ENCODE results near the gene RBM48. TPM values are rescaled to one million over a fixed set of nuclear protein-coding genes. Genes with fewer than 3 reads are reported as not detected.

Gene RBM48
- polyA plus RNA-seq, 3 donors = 5.2 to 8.5 (median 6.1) TPM

DNA sequence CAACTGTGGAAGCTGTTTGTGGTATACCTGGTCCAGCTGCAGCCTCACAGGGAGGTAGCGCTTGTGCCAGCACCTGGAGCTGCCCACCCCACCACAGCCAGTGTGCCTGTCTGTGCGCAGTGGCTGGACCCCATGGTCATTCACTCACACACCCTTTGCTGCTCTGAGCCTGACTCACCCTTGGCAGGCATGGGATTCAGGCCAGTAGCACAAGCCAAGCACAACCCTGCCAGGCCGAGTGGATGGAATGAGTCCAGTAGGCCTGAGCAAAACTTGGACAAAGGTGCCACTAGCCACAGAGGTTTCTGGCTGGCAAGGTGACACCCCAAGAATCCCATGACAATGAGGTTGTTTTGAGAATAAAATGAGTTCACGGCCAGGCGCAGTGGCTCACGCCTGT is 19.0 kb downstream of the RBM48 start:
- Histone ChIP-seq H4K20me1 (ENCODE audit: insufficient read depth, low read length) (no peaks in the 10 kb centered on the region), H3K27ac (ENCODE audit: low read depth in 1 of 2, low read length in 2 of 2) (no peak overlapping the region), H3K4me3 (replicated peaks in 1 of 3; ENCODE audit: low read depth in 2 of 3, low read length in 3 of 3) (no peak overlapping the region), H3K27me3 (ENCODE audit: control insufficient read depth in 2 of 2, insufficient read depth in 2 of 2, low read length in 2 of 2) (no peaks in the 10 kb centered on the region), H3K9ac (ENCODE audit: insufficient read depth, low read length, poor library complexity, severe bottlenecking) (no peak overlapping the region), H2AFZ (ENCODE audit: insufficient read depth, low read depth, low read length, poor library complexity, severe bottlenecking) (no peak overlapping the region), H3K4me1 (ENCODE audit: control insufficient read depth in 1 of 2, insufficient read depth in 2 of 2, low read length in 2 of 2) (no peaks in the 10 kb centered on the region), H3K36me3 (replicated peaks in 1 of 2; ENCODE audit: control insufficient read depth in 1 of 2, insufficient read depth in 2 of 2, low read length in 2 of 2) (no peaks in the 10 kb centered on the region), H3K9me3 (replicated peaks in 1 of 2; ENCODE audit: control insufficient read depth in 1 of 2, insufficient read depth in 1 of 2, low read length in 2 of 2) (peaks cover 0 to 15% of the 10 kb centered on the region in 2 donors), H3K79me2 (ENCODE audit: insufficient read depth, low read length) (no peaks in the 10 kb centered on the region), H3K4me2 (replicated peaks; ENCODE audit: extremely low read depth, low read length, poor library complexity, severe bottlenecking) (no peak overlapping the region)
- Mint-ChIP-seq H3K27me3 (ENCODE audit: low read depth in 3 of 3) (peaks cover 2 to 5% (median 2%) of the 10 kb centered on the region in 3 donors), H3K27ac (no peak overlapping the region), H3K36me3 (no peaks in the 10 kb centered on the region), H3K4me1 (no peaks in the 10 kb centered on the region), H3K9me3 (peaks cover 7 to 27% (median 14%) of the 10 kb centered on the region in 7 donors), H3K4me3 (no peak overlapping the region)
- DNase-seq = no peak
- 88% methylated on average over 5 of the region's 6 CpGs for WGBS (ENCODE audit: insufficient coverage)
- intact Hi-C loops (cut with micrococcal nuclease) = no loop called here
- TF ChIP-seq, protein P1, sequence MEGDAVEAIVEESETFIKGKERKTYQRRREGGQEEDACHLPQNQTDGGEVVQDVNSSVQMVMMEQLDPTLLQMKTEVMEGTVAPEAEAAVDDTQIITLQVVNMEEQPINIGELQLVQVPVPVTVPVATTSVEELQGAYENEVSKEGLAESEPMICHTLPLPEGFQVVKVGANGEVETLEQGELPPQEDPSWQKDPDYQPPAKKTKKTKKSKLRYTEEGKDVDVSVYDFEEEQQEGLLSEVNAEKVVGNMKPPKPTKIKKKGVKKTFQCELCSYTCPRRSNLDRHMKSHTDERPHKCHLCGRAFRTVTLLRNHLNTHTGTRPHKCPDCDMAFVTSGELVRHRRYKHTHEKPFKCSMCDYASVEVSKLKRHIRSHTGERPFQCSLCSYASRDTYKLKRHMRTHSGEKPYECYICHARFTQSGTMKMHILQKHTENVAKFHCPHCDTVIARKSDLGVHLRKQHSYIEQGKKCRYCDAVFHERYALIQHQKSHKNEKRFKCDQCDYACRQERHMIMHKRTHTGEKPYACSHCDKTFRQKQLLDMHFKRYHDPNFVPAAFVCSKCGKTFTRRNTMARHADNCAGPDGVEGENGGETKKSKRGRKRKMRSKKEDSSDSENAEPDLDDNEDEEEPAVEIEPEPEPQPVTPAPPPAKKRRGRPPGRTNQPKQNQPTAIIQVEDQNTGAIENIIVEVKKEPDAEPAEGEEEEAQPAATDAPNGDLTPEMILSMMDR (IDR thresholded peaks at IDR 0.05) = no peak

DNA sequence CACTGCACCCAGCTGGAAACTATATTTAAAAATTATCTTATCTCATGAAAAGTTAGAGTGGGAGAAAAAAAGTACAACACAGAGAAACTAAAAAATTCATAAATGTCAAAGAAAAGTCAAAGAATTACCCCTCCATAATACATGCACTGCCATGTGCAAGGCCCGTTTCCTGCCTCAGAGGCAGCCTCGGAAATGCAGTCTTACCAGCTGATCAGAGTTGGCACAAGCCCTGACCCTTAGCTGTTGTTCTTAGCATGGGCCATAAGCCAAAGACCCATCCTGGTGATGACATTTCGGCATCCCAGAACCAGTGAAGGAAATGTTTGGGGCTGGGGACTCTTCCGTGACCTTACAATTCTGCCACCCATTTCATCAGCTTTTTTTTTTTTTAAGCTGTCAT is 21.6 kb downstream of the RBM48 start:
- H4K20me1 ChIP-seq (ENCODE audit: insufficient read depth, low read length) = no peaks in the 10 kb centered on the region
- no peaks in the 10 kb centered on the region for H3K79me2 ChIP-seq (ENCODE audit: insufficient read depth, low read length)
- Mint-ChIP-seq H3K9me3 (peaks cover 0 to 9% (median 5%) of the 10 kb centered on the region in 7 donors), H3K27me3 (ENCODE audit: low read depth in 3 of 3) (peaks cover 2 to 10% (median 2%) of the 10 kb centered on the region in 3 donors), H3K27ac (no peak overlapping the region), H3K4me1 (no peaks in the 10 kb centered on the region), H3K36me3 (no peaks in the 10 kb centered on the region), H3K4me3 (no peak overlapping the region)
- no peaks in the 10 kb centered on the region for H3K4me1 ChIP-seq (ENCODE audit: control insufficient read depth in 1 of 2, insufficient read depth in 2 of 2, low read length in 2 of 2)
- H3K36me3 ChIP-seq (replicated peaks in 1 of 2; ENCODE audit: control insufficient read depth in 1 of 2, insufficient read depth in 2 of 2, low read length in 2 of 2) = no peaks in the 10 kb centered on the region
- WGBS (ENCODE audit: insufficient coverage) = 90% methylated on average over 2 of the region's 4 CpGs
- no peak overlapping the region for H3K4me3 ChIP-seq (replicated peaks in 1 of 3; ENCODE audit: low read depth in 2 of 3, low read length in 3 of 3)
- no peak for DNase-seq
- H3K9ac ChIP-seq (ENCODE audit: insufficient read depth, low read length, poor library complexity, severe bottlenecking) = no peak overlapping the region
- H3K27me3 ChIP-seq (ENCODE audit: control insufficient read depth in 2 of 2, insufficient read depth in 2 of 2, low read length in 2 of 2) = no peaks in the 10 kb centered on the region
- TF ChIP-seq, protein P1 (IDR thresholded peaks at IDR 0.05) = no peak
- no peak overlapping the region for H3K4me2 ChIP-seq (replicated peaks; ENCODE audit: extremely low read depth, low read length, poor library complexity, severe bottlenecking)
- H2AFZ ChIP-seq (ENCODE audit: insufficient read depth, low read depth, low read length, poor library complexity, severe bottlenecking) = no peak overlapping the region
- no peak overlapping the region for H3K27ac ChIP-seq (ENCODE audit: low read depth in 1 of 2, low read length in 2 of 2)
- intact Hi-C loops (cut with micrococcal nuclease) = no loop called here
- peaks cover 0 to 12% of the 10 kb centered on the region in 2 donors for H3K9me3 ChIP-seq (replicated peaks in 1 of 2; ENCODE audit: control insufficient read depth in 1 of 2, insufficient read depth in 1 of 2, low read length in 2 of 2)
